ENCODE measurements around the gene CRYBB3.

DNA sequence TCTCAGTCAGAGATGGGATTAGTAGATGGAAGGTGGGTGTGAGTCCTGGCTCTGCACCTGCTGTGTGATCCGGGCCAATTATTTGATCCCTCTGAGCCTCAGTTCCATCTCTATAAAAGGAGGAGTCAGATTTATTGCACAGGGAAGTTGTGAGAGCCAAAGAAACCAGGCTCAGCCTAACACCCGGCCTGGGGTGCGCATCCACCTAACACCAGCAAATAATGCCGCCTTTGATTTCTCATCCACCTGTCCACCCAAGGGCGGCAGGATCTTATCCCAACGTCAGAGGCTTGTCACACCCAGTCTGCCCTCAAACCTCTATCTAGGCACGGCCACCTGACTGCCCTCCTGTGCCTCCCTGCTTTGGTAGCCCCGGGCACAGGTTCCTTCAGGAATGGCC lies 22.1 kb downstream of the CRYBB3 start:
- TF ChIP-seq, protein P1, sequence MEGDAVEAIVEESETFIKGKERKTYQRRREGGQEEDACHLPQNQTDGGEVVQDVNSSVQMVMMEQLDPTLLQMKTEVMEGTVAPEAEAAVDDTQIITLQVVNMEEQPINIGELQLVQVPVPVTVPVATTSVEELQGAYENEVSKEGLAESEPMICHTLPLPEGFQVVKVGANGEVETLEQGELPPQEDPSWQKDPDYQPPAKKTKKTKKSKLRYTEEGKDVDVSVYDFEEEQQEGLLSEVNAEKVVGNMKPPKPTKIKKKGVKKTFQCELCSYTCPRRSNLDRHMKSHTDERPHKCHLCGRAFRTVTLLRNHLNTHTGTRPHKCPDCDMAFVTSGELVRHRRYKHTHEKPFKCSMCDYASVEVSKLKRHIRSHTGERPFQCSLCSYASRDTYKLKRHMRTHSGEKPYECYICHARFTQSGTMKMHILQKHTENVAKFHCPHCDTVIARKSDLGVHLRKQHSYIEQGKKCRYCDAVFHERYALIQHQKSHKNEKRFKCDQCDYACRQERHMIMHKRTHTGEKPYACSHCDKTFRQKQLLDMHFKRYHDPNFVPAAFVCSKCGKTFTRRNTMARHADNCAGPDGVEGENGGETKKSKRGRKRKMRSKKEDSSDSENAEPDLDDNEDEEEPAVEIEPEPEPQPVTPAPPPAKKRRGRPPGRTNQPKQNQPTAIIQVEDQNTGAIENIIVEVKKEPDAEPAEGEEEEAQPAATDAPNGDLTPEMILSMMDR (IDR thresholded peaks at IDR 0.05): no peak
- TF ChIP-seq CBFB (CRISPR knock-in tag; IDR thresholded peaks at IDR 0.05; ENCODE audit: low read depth): no peak

Data from WTC11 (cell line).